ENCODE data around the gene DIO3.

The DIO3 gene

DNA sequence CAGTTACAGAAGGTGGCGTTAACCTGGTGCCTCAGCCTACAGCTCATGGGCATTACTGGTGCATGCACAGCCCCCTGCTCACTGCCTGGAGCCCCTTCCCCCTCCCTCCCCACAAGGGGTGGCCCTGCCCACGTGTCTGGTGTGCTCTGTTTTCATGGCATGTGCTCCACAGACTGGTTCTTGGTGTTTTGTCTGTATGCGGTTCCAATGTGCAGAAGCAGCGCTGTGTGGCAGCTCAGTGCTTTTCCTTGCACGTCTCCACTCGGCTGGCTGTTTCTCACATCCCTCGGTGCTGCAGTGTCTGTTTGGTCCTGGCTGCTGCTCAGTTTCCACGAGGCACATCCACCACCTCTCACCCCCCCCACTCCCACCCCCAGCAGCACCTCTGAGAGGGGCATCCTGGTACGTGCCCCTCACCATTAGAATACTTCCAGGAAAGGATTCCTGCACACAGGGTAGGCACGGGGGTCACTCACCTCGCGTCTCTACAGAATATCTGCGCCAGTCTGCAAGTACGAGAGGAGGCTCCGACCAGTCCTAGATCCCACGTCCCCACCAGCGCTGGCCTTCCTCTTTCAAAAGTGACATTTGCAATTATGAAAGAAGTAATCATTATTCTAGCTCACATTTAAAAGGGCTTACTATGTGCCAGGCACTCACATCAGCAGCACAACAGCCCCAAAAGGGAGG is 27.1 kb downstream of the DIO3 start:
- no peaks in the 10 kb centered on the region for H3K27me3 ChIP-seq (ENCODE audit: control insufficient read depth, low read length)
- no peak for TF ChIP-seq EZH2phosphoT487 (IDR thresholded peaks at IDR 0.05; ENCODE audit: borderline replicate concordance, low read length)
- TF ChIP-seq, protein P1, sequence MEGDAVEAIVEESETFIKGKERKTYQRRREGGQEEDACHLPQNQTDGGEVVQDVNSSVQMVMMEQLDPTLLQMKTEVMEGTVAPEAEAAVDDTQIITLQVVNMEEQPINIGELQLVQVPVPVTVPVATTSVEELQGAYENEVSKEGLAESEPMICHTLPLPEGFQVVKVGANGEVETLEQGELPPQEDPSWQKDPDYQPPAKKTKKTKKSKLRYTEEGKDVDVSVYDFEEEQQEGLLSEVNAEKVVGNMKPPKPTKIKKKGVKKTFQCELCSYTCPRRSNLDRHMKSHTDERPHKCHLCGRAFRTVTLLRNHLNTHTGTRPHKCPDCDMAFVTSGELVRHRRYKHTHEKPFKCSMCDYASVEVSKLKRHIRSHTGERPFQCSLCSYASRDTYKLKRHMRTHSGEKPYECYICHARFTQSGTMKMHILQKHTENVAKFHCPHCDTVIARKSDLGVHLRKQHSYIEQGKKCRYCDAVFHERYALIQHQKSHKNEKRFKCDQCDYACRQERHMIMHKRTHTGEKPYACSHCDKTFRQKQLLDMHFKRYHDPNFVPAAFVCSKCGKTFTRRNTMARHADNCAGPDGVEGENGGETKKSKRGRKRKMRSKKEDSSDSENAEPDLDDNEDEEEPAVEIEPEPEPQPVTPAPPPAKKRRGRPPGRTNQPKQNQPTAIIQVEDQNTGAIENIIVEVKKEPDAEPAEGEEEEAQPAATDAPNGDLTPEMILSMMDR (IDR thresholded peaks at IDR 0.05; ENCODE audit: low read depth, low read length, poor library complexity, severe bottlenecking) = no peak
- H3K9me2 ChIP-seq (replicated peaks; ENCODE audit: control insufficient read depth, low read length) = no peaks in the 10 kb centered on the region
- no peak overlapping the region for H3K27ac ChIP-seq (ENCODE audit: low read depth, low read length)
- H4K20me1 ChIP-seq (ENCODE audit: control insufficient read depth, insufficient read depth, low read depth, low read length) = no peaks in the 10 kb centered on the region
- H3K79me2 ChIP-seq (ENCODE audit: control insufficient read depth, low read length) = no peaks in the 10 kb centered on the region
- no peak overlapping the region for H3K4me2 ChIP-seq (ENCODE audit: low read length)
- H3K4me3 ChIP-seq (ENCODE audit: low read length) = no peak overlapping the region
- H3K4me1 ChIP-seq (ENCODE audit: control insufficient read depth, low read length) = no peaks in the 10 kb centered on the region
- no peaks in the 10 kb centered on the region for H3K9me3 ChIP-seq (ENCODE audit: control insufficient read depth, insufficient read depth, low read length)
- H3K36me3 ChIP-seq (ENCODE audit: control insufficient read depth, low read length) = no peaks in the 10 kb centered on the region
- H3F3A ChIP-seq (ENCODE audit: control insufficient read depth, insufficient read depth) = no peaks in the 10 kb centered on the region

DNA sequence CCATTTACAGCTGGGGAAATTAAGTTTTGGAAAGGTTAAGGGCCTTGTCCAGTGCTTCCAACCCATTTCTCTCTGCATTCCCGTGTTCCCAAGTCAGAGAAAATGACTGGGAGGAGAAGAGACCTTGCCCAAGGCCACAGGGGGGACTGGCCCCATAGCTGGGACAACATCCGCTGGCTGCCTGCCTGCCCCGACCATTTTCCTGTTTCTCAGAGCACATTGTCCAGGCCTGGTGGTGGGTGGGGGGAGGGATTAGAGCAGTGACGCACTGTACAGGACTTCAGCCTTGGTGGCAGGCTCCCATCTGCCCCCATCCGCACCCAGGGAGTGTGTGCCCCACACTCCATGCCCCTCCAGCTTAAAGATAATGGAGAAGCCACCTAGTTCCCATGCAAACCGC is 27.7 kb downstream of the DIO3 start:
- Histone ChIP-seq H3K4me1 (ENCODE audit: control insufficient read depth, low read length) (no peaks in the 10 kb centered on the region; the same call in 1 of the 2 replicates), H3K4me3 (ENCODE audit: low read length) (no peak overlapping the region), H3K27me3 (ENCODE audit: control insufficient read depth, low read length) (no peaks in the 10 kb centered on the region), H3K36me3 (ENCODE audit: control insufficient read depth, low read length) (no peaks in the 10 kb centered on the region), H3F3A (ENCODE audit: control insufficient read depth, insufficient read depth) (no peaks in the 10 kb centered on the region), H3K9me2 (replicated peaks; ENCODE audit: control insufficient read depth, low read length) (no peaks in the 10 kb centered on the region), H3K4me2 (ENCODE audit: low read length) (no peak overlapping the region), H3K9me3 (ENCODE audit: control insufficient read depth, insufficient read depth, low read length) (no peaks in the 10 kb centered on the region), H4K20me1 (ENCODE audit: control insufficient read depth, insufficient read depth, low read depth, low read length) (no peaks in the 10 kb centered on the region), H3K27ac (ENCODE audit: low read depth, low read length) (no peak overlapping the region), H3K79me2 (ENCODE audit: control insufficient read depth, low read length) (no peaks in the 10 kb centered on the region)
- TF ChIP-seq, protein P1 (IDR thresholded peaks at IDR 0.05; ENCODE audit: low read depth, low read length, poor library complexity, severe bottlenecking) = no peak
- TF ChIP-seq EZH2phosphoT487 (IDR thresholded peaks at IDR 0.05; ENCODE audit: borderline replicate concordance, low read length) = no peak

DNA sequence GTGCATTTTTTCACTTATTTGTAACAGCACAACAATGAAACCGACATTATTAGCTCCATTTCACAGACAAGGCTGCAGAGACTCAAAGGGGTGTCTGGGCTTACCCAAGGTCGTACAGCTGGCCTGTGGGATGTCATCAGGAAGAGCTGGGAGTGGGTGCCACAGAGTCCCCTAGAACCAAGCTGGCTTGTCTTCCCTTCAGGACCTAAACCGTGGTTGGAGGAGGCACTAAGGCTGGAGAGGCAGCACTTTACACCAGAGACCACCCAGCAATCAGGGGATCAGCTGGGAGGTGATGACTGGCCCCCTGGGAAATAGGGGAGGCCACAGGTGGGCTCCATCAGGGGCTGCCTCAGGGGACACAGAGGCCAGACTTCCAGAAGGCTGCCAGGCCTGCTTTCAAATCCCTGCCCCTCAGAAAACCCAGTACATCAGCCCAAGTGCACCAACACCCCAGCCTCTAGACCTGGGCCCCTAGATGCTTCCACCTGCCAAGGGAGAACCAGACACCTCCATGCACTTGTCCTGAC is 28.3 kb downstream of the DIO3 start:
- no peak overlapping the region for H3K4me2 ChIP-seq (ENCODE audit: low read length)
- no peaks in the 10 kb centered on the region for H3K27me3 ChIP-seq (ENCODE audit: control insufficient read depth, low read length)
- no peaks in the 10 kb centered on the region for H3F3A ChIP-seq (ENCODE audit: control insufficient read depth, insufficient read depth)
- no peak overlapping the region for H3K27ac ChIP-seq (ENCODE audit: low read depth, low read length)
- H3K36me3 ChIP-seq (ENCODE audit: control insufficient read depth, low read length) = no peaks in the 10 kb centered on the region
- no peaks in the 10 kb centered on the region for H4K20me1 ChIP-seq (ENCODE audit: control insufficient read depth, insufficient read depth, low read depth, low read length)
- H3K4me1 ChIP-seq (ENCODE audit: control insufficient read depth, low read length) = peaks cover 4% of the 10 kb centered on the region
- 0 out of 2 replicates have a peak, but pooled peaks cover under 1% of the 10 kb centered on the region for H3K9me3 ChIP-seq (ENCODE audit: control insufficient read depth, insufficient read depth, low read length)
- no peaks in the 10 kb centered on the region for H3K79me2 ChIP-seq (ENCODE audit: control insufficient read depth, low read length)
- no peaks in the 10 kb centered on the region for H3K9me2 ChIP-seq (replicated peaks; ENCODE audit: control insufficient read depth, low read length)
- TF ChIP-seq, protein P1 (IDR thresholded peaks at IDR 0.05; ENCODE audit: low read depth, low read length, poor library complexity, severe bottlenecking) = no peak
- TF ChIP-seq EZH2phosphoT487 (IDR thresholded peaks at IDR 0.05; ENCODE audit: borderline replicate concordance, low read length) = no peak
- no peak overlapping the region for H3K4me3 ChIP-seq (ENCODE audit: low read length)
